GM18861 (cell line): ENCODE measurements around the gene ASB11.

Source experiments
- ATAC-seq: cut with Tn5 transposase; IDR thresholded peaks from one replicate; pipeline ENCODE4 v1.9.1; 2021; ENCODE audit not compliant: unreplicated experiment

ASB11 gene

DNA sequence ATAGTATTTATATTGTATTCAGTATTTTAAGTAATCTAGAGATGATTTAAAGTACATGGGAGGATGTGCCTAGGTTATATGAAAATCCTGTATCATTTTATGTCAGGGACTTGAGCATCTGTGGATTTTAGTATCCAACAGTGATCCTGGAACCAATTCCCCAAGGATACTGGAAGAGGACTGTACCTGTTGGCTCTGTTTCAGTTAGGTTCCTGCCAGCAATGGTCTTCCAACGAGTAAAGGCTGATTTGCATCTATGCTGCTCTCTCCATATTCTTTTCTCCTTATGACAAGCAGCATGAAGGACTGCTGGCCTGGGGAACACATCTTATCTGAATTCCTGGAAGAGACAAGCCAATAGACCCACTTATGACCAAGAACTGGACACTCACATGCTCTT lies 80.4 kb downstream of the ASB11 start:
- ATAC-seq, result no peak

- ATAC-seq, result no peak
Measured at GRCh38 chrX:15233416-15234015, 81.9 kb downstream of the ASB11 start.
